Lung (tissue), 12 donors: ENCODE results near the gene KDM4C. TPM values are rescaled to one million over a fixed set of nuclear protein-coding genes. Genes with fewer than 3 reads are reported as not detected.
A peak's percentile ranks its signal among the peaks of the same experiment; 100 is the strongest.

Source experiments
- ATAC-seq: fragments of 200-7000 bp; cut with Tn5 transposase; one replicate; pipeline ENCODE4 v1.9.1; 2020; ENCODE audit warnings: moderate number of reproducible peaks; ENCODE audit not compliant: insufficient read depth, low FRiP score
- DNase-seq, 3 donors: peaks; one replicate each; pipeline ENCODE4 v3.0.0-alpha.2; 2013 to 2017
- H3K27ac ChIP-seq, 2 donors: one replicate each; pipeline ENCODE4 v1.5.1; 2013; ENCODE audit warnings: mild to moderate bottlenecking in 2 of 2, moderate library complexity in 2 of 2, control low read depth in 1 of 2, inconsistent platforms in 1 of 2, low read depth in 1 of 2, low read length in 1 of 2
- H3K27me3 ChIP-seq, 3 donors: one replicate each; pipeline ENCODE4 v1.5.1; 2013; ENCODE audit warnings: low read length in 2 of 3; ENCODE audit not compliant: control insufficient read depth in 3 of 3, insufficient read depth in 3 of 3
- H3K36me3 ChIP-seq, 4 donors: one replicate each; pipeline ENCODE4 v1.5.1; 2013; ENCODE audit warnings: low read length in 4 of 4, mild to moderate bottlenecking in 1 of 4, moderate library complexity in 1 of 4; ENCODE audit not compliant: control insufficient read depth in 4 of 4, insufficient read depth in 4 of 4
- H3K4me1 ChIP-seq, 5 donors: one replicate each; pipeline ENCODE4 v1.5.1; 2013; ENCODE audit warnings: low read length in 5 of 5, mild to moderate bottlenecking in 2 of 5, moderate library complexity in 1 of 5; ENCODE audit not compliant: control insufficient read depth in 5 of 5, insufficient read depth in 5 of 5
- H3K4me3 ChIP-seq: one replicate; pipeline ENCODE4 v1.5.1; 2013; ENCODE audit warnings: mild to moderate bottlenecking, control low read depth, moderate library complexity
- H3K9ac ChIP-seq, 2 donors: one replicate each; pipeline ENCODE4 v1.5.1; 2013; ENCODE audit warnings: low read length in 2 of 2, control low read depth in 1 of 2; ENCODE audit not compliant: insufficient read depth in 1 of 2
- H3K9me3 ChIP-seq, 4 donors: one replicate each; pipeline ENCODE4 v1.5.1; 2013; ENCODE audit warnings: low read length in 3 of 4, mild to moderate bottlenecking in 1 of 4, moderate library complexity in 1 of 4; ENCODE audit not compliant: control insufficient read depth in 4 of 4, insufficient read depth in 3 of 4
- WGBS, 2 donors: extraction: QIAGEN DNeasy Blood & Tissue Kit; methylation state at CpG; one replicate each; pipeline ENCODE4 v1.1.7; 2013; 5-methylcytosine and 5-hydroxymethylcytosine counted together
- polyA plus RNA-seq, 2 donors: library from polyadenylated mRNA; stranded (reverse); fragments of 200-250 nt; gene quantifications; one replicate each; pipeline ENCODE4 v1.2.1, GENCODE V29; 2013
- total RNA-seq, 2 donors: library from RNA; depleted of rRNA in 1 of 2; stranded (reverse); fragments of >200 nt in 1 of 2; gene quantifications; one replicate each; pipeline ENCODE4 v1.2.1, GENCODE V29; 2014 to 2021
- TF ChIP-seq, protein P1 (sequence below): IDR thresholded peaks from 2 replicates; pipeline ENCODE4 v1.5.1; 2012; ENCODE audit warnings: mild to moderate bottlenecking; ENCODE audit errors: control extremely low read depth, extremely low read depth
- donor health status: control.
- donor health status: control.
- donor health status: Bipolar disorder and iron deficiency.
- donor health status: healthy.
- donor health status: DM: yes; HTN: yes; CAD: no.

The KDM4C gene
- total and polyA plus RNA-seq, 4 donors, result 7.1 to 78.5 (median 25.0) TPM

DNA sequence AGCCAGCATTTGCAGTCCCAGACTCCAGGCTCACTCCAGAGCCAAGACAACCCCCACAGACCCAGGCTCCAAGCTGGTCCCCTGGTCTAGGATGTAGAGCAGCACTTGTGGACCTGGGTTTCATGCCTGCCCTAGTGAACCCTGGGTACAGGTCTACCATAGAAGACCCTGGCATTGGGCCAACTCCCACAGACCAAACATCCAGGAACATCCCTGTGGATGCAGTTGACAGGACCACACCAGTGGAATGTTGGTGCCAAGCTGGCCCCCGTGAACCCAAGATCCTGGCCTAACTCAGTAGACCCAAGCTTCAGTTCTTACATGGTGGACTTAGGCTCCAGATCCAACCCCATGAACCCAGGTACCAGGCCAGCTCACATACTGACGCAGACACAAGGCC lies 250.6 kb downstream of the KDM4C start:
- Histone ChIP-seq H3K4me3 (no peak overlapping the region), H3K9ac (no peak overlapping the region), H3K4me1 (no peaks in the 10 kb centered on the region), H3K27me3 (no peaks in the 10 kb centered on the region), H3K9me3 (peaks cover 0 to 6% (median 0%) of the 10 kb centered on the region in 4 donors), H3K27ac (no peak overlapping the region), H3K36me3 (peaks cover 4 to 9% (median 7%) of the 10 kb centered on the region in 4 donors)
- TF ChIP-seq, protein P1, sequence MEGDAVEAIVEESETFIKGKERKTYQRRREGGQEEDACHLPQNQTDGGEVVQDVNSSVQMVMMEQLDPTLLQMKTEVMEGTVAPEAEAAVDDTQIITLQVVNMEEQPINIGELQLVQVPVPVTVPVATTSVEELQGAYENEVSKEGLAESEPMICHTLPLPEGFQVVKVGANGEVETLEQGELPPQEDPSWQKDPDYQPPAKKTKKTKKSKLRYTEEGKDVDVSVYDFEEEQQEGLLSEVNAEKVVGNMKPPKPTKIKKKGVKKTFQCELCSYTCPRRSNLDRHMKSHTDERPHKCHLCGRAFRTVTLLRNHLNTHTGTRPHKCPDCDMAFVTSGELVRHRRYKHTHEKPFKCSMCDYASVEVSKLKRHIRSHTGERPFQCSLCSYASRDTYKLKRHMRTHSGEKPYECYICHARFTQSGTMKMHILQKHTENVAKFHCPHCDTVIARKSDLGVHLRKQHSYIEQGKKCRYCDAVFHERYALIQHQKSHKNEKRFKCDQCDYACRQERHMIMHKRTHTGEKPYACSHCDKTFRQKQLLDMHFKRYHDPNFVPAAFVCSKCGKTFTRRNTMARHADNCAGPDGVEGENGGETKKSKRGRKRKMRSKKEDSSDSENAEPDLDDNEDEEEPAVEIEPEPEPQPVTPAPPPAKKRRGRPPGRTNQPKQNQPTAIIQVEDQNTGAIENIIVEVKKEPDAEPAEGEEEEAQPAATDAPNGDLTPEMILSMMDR, result no peak
- ATAC-seq (no peak), DNase-seq (no peak)
- 50% methylated on average over 2 of the region's 2 CpGs for WGBS, 2 donors

- Histone ChIP-seq H3K4me3 (no peak overlapping the region), H3K9me3 (peaks cover 0 to 6% (median 0%) of the 10 kb centered on the region in 4 donors), H3K27ac (no peak overlapping the region), H3K27me3 (no peaks in the 10 kb centered on the region), H3K9ac (no peak overlapping the region), H3K4me1 (no peaks in the 10 kb centered on the region), H3K36me3 (peaks cover 4 to 13% (median 7%) of the 10 kb centered on the region in 4 donors)
- TF ChIP-seq, protein P1, result no peak
- ATAC-seq, result no peak
- WGBS, 2 donors, result 97 to 99% methylated on average over 1 of the region's 1 CpG
- no peak for DNase-seq
These were observed 251.3 kb downstream of the KDM4C start for GRCh38 chr9:7009065-7009464.

GRCh38 chr9:7011395-7012067 lies 253.8 kb downstream of the KDM4C start:
- Histone ChIP-seq H3K9me3 (peaks cover 0 to 6% (median 0%) of the 10 kb centered on the region in 4 donors), H3K4me3 (no peak overlapping the region), H3K4me1 (no peaks in the 10 kb centered on the region), H3K36me3 (peaks cover 4 to 13% (median 9%) of the 10 kb centered on the region in 4 donors), H3K9ac (no peak overlapping the region), H3K27ac (peak overlapping the region in 1 of 2 donors; percentile 7), H3K27me3 (no peaks in the 10 kb centered on the region)
- DNase-seq (no peak), ATAC-seq (no peak)
- WGBS, 2 donors, result 30 to 52% methylated on average over 8 of the region's 8 CpGs
- TF ChIP-seq, protein P1, result no peak

GRCh38 chr9:7027996-7028395 lies 270.2 kb downstream of the KDM4C start:
- Histone ChIP-seq H3K4me3 (no peak overlapping the region), H3K36me3 (peaks cover 0 to 13% (median 0%) of the 10 kb centered on the region in 4 donors), H3K27ac (no peak overlapping the region), H3K9me3 (no peaks in the 10 kb centered on the region), H3K4me1 (peaks cover 0 to under 1% (median 0%) of the 10 kb centered on the region in 5 donors), H3K9ac (no peak overlapping the region), H3K27me3 (no peaks in the 10 kb centered on the region)
- WGBS, 2 donors, result 97 to 100% methylated on average over 4 of the region's 4 CpGs
- no peak for DNase-seq
- no peak for ATAC-seq
- TF ChIP-seq, protein P1, result no peak
